ENCODE measurements around the gene KIAA0753.

GRCh38 chr17:6597727-6598126 lies 42.8 kb downstream of the KIAA0753 start:
- TF ChIP-seq EZH2phosphoT487 (IDR thresholded peaks at IDR 0.05; ENCODE audit: insufficient read depth, low read depth) = no peak
- TF ChIP-seq EZH2 (IDR thresholded peaks at IDR 0.05; ENCODE audit: insufficient read depth, poor library complexity, severe bottlenecking) = no peak
